ENCODE data around the gene MYO1E.
"Not testable (repeated sequence)": the region's sequence is repeated elsewhere in the genome, so short reads cannot be mapped to it uniquely, and the experiment has no call there.

MYO1E gene

DNA sequence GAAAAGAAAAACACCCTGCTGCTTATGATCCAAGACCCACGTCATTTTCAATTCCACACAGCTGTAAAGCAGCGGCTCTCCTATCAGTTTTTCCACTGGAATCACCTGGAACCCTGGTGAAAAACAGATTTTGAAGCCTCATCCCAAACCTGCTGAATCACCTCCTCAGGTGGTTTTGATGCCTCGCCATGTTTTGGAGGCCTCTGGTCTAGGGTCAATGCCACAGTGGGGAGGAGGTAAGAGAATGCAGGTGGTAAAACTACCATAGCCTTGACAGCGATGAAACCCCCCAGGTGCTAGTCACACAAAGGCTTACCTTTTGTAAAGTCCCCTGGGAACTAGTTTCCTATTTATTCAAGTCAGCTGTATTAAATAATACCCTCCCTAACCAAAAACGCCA lies 24.8 kb downstream of the MYO1E start:
- DNase-seq: no peak

DNA sequence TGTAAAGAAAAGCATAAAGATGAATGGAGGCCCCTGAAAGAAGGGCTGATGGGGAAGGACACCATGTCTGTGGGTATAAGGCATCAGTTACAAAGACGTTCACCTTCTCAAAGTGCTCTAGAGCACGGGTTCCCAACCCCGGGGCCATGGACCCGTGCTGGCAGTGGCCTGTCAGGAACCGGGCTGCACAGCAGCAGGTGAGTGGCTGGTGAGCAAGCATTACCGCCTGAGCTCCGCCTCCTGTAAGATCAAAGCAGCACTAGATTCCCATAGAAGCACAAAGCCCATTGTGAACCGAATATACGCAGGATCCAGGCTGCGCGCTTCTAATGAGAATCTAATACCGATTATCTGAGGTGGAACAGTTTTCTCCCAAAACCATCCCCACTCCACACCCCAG lies 25.7 kb downstream of the MYO1E start:
- DNase-seq: no peak

DNA sequence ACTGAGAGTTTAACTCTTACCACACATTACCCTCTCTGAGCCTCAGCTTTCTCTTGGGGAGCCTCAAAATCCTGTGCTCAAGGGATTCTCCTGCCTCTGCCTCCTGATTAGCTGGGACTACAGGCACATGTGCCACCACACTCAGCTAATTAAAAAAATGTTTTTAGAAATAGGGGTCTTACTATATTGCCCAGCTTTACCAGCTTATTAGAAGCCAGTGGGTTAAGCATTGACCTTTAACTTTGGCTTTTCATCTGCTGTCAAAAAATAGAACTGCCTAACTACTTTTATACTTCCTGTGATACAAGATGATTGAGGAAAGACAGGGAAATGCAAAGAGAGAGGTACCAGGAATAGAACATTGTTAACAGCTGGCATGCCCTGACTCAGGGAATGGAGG lies 27.3 kb downstream of the MYO1E start:
- DNase-seq: no peak

DNA sequence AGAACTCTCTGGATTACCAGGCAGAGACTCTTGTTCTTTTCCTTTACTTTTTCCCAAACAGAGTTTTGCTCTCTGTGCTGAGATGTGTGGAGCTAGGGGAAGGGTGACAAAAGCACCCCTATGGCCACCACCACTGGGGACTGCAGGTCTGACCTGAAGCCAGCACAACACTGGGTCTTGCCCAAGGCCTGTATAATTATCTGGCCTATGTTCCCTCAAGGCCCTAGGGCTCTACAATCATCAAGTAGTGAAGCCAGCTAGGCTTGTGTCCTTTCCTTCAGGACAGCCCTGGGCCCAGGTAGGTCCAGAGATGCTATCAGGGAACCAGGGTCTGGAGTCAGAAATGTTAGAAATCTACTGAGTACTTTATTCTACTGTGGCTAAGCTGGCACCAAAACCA lies 28.4 kb downstream of the MYO1E start:
- DNase-seq: no peak

DNA sequence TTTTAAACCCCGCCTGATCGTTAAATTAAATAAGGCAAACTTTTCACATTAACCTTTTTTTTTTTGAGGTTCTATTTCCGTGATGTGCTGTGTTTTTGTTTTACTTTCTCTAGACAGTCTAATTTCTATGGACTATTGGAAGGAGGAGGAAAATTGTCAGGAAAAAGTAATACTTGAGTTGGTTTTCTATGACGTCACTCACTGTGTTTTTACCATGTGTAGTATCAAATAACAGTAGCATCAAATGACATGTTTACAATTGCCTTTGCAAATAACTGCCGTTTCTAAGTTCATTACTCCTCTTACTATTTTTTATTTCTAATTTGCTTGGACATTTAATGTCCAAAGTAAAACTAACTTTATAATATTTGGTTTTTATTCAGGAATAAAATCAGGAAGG lies 32.3 kb downstream of the MYO1E start:
- no peak for DNase-seq

DNA sequence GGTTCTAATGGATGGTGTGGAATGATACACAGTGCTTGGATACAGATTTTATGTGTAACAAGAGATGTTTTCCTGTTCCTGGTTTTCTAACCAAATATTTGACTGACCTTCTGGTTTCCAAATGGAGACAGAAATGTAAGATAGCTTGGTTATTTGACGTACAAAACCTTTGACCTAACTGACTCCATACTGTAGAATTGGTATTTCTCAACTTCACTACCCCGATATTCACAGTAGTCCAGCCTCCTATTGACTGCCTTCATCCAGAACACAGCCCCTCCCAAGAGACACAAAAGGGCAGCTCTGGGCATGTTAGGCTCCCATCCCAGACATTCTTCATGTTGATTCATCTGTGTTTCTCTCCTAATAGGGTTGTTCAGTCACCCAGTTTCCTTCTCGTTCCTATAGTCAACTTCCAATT lies 33.4 kb downstream of the MYO1E start:
- DNase-seq: peak; percentile 73

DNA sequence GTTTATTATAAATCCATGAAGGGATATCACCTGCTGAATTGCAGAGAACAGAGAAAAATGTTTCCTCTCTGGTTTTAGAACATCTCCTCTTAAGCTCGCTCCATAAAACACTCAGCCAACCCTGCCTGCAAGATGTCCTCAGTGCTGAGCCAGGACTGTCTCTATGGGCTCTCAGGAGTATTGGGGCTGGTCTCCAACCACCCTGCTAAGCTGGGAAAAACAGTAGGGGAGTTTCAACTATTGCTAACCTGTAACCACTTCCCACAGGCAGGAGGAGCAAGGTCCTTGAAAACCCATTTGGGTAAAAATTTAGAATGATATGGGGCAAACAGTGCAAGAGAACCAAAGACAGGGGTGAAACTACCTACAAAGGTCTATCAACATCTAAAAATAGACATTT lies 34.3 kb downstream of the MYO1E start:
- no peak for DNase-seq

DNA sequence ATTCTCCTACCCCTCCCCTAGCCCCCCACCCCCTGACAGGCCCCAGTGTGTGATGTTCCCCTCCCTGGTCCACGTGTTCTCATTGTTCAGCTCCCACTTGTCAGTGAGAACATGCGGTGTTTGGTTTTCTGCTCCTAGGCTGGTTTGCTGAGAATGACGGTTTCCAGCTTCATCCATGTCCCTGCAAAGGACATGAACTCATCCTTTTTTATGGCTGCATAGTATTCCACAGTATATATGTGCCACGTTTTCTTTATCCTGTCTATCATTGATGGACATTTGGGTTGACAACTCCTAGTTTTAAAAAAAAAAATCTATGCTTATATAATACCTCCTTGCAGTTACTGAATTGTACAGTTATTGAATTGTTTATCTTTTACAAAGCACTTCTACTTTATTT lies 35.9 kb downstream of the MYO1E start:
- DNase-seq: not testable (repeated sequence)

DNA sequence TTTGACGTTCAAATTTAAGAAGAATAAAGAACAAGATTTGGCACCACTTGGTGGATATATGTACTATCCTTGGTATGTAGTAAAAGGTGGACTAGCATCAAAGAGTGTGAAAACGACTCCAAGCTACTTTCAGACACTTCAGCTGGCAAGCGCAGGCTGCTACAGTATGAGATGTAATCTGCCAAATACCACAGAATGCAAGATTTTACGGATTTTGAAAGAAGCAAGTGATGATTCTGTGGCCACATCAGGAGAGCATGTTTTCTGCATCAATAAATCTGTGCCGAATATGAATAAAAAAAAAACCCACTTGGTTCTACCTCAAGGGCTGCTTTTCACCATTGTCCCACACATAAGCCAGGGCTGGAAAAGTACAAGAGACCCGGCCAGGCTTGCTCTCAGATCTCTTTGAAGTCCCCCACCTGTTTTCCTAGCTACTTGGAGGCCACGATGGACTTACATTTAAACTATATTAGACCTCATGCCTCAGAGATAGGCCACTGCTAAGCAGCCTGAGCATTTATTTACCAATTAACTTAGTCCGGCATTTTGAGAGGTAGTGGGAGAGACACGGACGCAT lies 37.4 kb downstream of the MYO1E start:
- DNase-seq: peak; percentile 27

DNA sequence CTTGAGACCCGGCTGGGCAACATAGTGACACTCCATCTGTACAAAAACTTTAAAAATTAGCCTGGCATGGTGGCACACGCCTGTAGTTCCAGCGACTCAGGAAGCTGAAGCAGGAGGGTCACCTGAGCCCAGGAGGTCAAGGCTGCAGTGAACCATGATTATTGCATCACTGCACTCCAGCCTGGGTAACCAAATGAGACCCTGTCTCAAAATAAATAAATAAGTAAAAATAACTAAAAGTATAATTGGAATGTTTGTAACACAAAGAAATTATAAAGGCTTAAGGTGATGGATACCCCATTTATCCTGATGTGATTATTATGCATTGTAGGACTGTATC lies 38.6 kb downstream of the MYO1E start:
- no peak for DNase-seq

DNA sequence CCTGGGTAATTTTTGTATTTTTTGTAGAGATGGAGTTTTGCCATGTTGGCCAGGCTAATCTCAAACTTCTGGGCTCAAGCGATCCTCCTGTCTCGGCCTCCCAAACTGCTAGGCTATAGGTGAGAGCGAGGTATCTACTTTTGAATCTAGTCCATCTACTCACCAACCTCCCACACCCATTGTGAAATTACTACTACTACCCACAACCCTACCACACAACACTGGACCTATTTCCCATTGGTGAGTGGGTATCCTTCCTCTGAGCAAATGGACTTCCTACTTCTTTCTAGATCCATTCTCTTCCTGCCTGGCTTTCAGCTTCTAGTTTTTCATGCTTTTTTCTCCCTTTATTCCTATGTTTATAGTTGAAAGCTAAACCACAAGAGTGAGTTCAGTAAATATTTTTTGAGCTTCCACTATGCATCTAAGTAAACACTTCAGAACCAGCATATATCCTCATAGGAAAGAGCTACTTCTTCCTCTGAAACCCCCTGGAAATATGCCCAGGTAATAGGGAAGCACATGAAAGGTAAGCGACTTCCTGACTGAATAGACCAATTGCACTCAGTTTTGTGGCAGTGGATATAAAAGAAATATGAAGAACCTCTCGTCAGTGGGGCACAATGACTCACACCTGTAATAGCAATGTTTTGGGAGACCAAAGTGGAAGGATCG lies 39.1 kb downstream of the MYO1E start:
- DNase-seq: no peak

DNA sequence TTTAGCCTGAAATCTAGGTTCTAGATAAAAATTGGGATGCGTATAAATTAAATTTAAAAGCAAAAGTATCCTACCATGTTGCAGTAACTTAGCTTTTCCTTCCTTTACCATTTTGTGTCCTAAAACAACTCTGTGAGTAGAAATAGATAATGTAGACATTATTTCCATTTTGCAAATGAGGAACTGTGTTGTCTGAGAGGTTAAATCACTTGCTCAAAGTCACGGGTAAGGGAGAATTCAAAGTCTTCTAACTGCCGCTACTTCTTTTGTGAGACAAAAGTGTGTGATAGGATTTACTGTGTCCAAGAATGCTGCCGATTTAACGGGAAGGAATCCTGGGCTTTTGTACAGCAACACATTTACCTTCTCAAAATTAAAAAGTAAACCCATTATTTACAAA lies 40.7 kb downstream of the MYO1E start:
- no peak for DNase-seq

DNA sequence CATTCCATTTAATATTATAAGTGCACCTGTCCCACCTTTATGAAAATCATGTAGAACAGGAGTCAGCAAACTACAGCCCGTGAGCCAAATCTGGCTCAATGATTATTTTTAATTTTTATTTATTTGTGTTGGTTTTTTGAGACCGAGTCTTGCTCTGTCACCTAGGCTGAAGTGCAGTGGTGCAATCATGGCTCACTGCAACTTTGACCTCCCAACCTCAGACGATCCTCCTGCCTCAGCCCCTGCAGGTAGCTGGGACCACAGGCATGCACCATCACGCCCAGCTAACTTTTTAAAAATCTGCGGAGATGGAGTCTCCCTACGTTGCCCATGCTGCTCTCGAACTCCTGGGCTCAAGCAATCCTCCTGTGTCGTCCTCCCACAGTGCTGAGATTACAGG lies 42.0 kb downstream of the MYO1E start:
- DNase-seq: no peak

DNA sequence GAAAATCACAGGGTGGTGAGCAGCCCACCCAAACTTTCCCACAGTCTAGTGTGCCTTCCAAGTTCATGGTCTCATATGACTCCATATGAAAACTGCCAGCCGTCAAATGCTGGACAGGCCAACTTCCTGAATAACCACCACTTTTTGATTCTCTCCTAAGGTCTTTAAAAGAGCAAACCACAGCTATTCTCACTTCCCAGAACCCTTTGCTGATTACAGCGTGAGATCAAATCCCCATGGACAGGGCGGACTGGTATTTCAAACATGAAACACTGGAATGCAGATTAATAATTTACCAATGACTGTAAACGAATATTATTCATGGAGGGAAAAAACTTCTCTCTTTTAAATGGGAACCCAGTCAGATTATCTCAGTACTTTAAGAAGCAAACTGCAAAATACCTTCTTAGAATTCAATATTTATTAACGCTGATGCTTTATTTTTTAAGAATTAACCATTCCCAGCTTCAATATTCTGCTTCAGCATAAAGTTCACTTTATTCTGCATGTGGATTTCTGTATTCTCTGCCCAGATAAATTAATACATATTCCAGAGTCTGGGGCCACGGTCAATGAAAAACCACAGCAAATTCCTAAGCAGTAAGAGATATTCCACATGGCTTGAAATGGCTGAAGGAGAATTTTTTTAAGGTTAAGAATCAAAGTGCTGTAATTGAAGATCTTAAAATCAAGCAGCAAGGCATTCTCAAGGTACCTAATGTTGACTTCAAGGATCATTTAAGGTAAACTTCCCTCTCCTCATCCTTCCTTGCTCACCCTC lies 42.9 kb downstream of the MYO1E start:
- DNase-seq: peak; percentile 94

DNA sequence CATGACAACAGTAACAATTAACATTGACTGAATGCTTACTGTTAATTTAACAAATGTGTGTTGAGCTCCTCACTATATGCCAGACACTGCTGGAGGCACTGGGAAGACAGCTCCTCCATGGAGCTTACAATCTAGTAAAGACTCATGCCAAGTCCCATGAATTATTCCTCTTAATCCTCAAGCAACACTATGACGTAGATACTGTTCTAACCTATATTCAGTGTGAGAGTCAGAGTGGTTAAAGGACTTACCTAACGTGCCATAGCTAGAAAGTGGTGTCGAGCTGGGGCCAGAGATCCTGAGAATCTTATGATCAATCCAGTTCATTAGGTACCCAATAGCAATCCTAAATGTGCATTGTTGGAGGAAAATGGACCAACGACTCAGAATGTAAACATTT lies 43.6 kb downstream of the MYO1E start:
- DNase-seq: no peak

DNA sequence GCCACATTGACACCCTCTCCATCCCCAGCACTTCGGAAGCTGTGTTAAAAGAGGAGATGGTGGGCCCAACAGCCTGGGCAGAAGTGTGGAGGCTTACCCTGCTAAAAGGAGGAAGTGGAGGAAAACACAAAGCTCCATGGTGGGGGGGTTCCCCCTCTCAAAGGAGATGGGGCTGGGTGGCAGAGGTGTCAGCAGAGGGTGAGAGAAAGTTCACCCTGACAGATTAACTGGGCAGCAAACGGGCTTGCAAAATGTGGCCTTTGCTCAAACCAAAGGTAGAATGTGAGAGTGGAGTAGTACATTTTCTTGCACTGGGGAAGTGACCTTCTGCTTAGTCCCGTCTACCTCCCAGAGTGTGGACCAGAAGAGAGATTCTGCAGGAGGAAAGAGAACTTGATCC lies 44.7 kb downstream of the MYO1E start:
- no peak for DNase-seq

DNA sequence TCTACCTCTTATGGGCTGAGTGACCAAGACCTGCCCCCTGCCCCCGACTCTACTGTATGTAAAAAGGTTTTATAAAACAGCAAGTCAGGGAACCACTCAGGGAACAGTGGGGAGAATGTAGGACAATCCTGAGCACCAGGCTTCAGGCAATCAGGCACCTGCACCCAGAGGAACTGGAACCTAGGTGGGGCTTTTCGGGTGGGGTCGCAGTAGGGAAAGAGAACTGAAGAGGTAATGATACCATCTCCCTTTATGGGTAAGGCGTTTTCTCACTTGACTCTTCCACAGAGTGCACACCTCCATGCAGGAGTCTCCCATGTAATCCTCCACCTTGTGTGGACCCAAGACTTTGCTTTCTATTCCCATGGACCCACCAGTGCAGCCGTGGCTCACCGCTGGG lies 45.8 kb downstream of the MYO1E start:
- DNase-seq: no peak

DNA sequence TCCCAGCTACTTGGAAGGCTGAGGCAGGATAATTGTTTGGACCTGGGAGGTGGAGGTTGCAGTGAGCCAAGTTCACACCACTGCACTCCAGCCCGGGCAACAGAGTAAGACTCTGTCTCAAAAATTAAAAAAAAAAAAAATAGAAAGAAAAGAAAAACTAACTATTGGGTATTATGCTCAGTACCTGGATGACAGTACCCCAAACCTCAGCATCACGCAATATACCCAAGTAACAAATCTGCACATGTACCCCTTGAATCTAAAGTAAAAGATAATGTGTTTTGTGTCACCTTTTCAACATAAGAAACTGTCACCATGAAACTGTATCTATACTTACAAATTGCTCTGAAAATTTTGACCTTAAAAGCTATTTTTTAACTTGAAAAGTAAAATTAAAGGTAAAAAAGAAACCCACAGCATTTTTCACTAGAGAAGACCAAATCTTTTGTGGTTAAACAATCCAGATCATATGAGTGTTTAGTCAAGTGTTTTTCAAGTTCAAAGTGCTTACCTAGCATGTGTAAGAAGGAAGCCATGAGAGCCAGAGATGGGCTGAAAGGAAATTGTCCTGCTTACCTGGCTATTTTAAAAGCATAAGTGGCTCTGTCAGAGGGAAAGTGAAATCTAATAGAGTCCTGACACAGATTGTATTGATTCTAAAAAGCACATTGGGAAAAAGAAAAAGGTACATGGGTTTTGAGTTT lies 50.5 kb downstream of the MYO1E start:
- no peak for DNase-seq

DNA sequence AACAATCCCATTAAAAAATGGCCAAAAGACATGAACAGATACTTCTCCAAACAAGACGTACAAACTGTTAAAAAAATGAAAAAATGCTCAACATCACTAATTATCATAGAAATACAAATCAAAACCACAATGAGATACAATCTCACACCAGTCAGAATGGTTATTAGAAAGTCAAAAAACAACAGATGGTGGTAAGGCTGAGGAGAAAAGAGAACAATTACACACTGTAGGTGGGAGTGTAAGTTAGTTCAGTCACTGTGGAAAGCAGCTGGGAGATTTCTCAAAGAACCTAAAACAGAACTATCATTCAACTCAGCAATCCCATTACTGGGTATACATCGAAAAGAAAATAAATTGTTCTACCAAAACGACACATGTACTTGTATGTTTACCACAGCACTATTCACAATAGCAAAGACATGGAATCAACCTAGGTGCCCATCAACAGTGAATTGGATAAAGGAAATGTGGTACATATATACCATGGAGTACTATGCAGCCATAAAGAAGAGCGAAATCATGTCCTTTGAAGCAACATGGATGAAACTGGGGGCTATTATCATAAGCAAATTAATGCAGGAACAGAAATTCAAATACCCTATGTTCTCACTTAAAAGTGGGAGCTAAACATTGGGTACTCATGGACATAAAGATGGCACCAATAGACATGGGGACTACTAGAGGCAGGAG lies 51.5 kb downstream of the MYO1E start:
- no peak for DNase-seq

DNA sequence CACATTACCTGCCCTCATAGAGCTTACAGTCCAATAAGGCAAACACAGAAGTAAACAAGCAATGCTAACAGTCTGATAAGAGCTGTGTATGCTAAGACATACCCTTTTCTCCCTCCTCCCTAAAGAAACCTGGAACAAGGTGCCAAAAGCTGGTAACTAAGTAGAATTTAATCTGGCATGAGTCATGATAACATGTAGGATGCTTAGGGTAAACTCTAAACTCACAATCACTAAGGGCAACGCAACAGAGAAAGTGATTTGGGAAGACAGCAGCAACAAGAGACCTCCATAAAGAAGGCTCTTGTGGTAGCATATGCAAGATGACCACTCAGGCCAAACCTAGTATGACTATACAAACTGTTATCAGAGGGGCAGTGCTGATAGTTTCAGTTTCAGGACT lies 55.5 kb downstream of the MYO1E start:
- no peak for DNase-seq

DNA sequence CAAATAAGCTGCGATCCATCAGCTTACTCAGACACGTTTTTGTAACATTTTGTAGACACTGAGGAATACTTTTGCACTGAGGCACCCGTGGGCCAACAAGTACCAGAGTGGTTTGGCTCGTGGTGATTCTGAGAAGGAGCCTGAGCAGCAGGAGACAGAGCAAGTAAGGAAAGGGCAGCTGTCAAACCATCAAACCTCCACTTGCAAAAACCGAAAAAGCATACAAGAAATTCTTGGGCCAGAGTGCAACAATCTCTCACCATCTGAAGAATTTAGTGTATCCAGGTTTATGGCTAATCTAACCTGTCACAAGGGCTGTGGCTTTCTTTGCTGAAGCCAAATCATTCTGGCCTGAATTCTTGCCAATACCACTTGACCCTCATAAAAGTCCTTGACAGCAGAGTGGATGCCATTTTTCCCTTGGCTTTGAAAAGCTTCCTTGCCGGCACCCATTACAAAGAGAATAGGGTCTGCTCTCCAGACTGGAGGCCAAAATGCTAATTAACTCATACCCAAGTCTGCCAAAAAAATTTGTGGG lies 56.7 kb downstream of the MYO1E start:
- peak; percentile 71 for DNase-seq

DNA sequence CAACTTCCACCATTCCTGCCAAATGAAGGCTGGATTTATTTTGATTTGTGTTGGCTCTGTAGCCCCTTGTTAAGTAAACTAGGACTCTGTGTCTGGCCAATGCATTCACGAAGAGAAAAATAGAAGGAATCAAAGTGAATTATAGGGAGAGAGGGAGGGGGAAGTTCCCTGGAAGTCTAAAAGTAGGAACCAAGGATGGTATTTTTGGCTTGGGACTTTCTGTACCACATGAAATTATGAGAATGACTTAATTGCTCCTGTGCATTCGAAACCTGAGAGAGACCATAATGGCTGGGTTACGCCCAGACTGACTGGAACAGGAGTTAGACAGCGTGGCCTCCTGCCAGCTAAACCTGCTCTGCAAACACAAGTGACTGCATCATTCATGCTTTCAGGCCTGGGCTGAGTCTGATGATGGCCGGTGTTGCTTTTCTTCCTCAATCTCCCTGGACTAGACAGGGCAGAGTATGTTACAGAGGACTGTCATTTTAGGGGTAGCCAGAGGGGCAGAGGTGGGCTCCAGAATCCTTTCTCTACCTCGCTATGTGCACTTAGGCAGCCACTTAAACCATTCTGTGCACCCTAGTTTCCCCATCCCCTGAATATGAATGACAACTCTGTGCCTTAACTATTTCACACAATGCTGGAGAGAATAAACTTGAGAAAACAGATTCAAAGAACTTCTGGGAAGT lies 58.9 kb downstream of the MYO1E start:
- DNase-seq: peak; percentile 60

Measured in fibroblast of skin of right biceps (primary cell).